ENCODE data around the gene MEDAG.

Gene MEDAG

DNA sequence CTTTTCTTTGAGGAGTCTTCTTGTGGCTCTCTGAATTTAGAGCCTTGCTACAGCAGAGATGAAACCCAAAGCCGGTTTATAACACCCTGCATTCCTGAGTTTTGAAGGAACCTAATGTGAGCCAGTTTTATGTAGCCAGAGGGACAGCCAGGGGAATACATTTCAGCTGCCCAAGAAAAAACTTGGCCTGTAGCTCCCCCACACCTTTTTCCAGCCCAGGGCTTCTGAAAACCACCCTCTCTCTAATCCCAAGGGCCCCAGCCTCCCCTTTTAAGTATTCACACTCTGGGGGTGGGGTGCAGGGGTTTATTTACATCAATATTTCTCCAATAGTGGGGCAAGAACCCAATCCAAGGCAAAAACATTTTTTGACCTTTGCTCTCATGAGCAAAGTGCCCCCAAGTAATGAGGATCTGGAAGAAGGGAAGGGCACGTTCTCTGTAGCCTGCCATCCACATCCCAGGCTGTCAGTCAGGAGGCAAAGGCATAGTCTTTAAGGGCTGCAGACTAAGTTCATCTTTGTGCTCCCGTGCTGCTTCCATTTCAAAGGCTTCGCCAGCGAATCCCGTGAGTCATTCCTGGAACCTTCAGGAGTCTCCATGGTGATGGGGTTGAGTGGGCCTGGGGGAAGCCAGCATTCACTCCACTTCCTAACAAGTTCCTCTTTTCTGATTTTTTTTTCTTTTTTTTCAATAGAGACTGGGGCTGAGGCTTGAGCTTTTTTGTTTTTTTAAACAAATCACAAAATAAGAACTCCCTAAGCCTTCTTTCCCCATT lies 33.2 kb upstream of the MEDAG start:
- Histone ChIP-seq H3K9ac (ENCODE audit: low read depth in 1 of 2, low read length in 2 of 2) (no peak overlapping the region), H3K9me3 (ENCODE audit: control insufficient read depth in 1 of 2, low read length in 2 of 2) (no peaks in the 10 kb centered on the region), H3K27me3 (ENCODE audit: control insufficient read depth in 1 of 2, insufficient read depth in 2 of 2, low read length in 2 of 2) (no peaks in the 10 kb centered on the region), H3K36me3 (ENCODE audit: control insufficient read depth in 1 of 2, insufficient read depth in 2 of 2, low read length in 2 of 2) (no peaks in the 10 kb centered on the region), H3K27ac (ENCODE audit: low read depth, low read length) (no peak overlapping the region), H3K4me3 (ENCODE audit: low read depth in 1 of 2, low read length in 2 of 2) (no peak overlapping the region), H3K4me1 (ENCODE audit: control insufficient read depth in 1 of 2, insufficient read depth in 2 of 2, low read length in 2 of 2) (peaks cover 3 to 4% of the 10 kb centered on the region in 2 donors)

DNA sequence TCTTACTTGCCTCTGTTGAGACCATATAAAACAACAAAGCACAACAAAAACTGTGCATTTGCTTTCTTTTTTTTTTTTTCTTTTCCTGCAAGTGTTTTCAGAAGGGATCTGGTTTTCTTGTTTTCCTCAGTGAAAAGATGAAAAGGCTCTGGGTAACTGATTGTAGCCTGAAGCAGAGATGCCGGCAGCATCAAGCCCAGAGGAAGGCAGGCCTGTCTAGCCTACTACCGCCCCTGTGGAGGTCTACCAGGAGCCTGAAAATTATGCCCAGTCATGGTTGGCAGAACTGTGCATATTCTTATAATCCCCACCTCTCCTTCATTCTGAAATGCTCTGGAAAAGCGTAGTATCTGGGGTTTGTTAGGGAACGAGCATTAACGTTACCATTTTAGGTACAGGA lies 32.6 kb upstream of the MEDAG start:
- Histone ChIP-seq H3K36me3 (ENCODE audit: control insufficient read depth in 1 of 2, insufficient read depth in 2 of 2, low read length in 2 of 2) (no peaks in the 10 kb centered on the region), H3K27me3 (ENCODE audit: control insufficient read depth in 1 of 2, insufficient read depth in 2 of 2, low read length in 2 of 2) (no peaks in the 10 kb centered on the region), H3K9ac (ENCODE audit: low read depth in 1 of 2, low read length in 2 of 2) (no peak overlapping the region), H3K4me3 (ENCODE audit: low read depth in 1 of 2, low read length in 2 of 2) (no peak overlapping the region), H3K9me3 (ENCODE audit: control insufficient read depth in 1 of 2, low read length in 2 of 2) (no peaks in the 10 kb centered on the region), H3K4me1 (ENCODE audit: control insufficient read depth in 1 of 2, insufficient read depth in 2 of 2, low read length in 2 of 2) (peaks cover 3 to 4% of the 10 kb centered on the region in 2 donors), H3K27ac (ENCODE audit: low read depth, low read length) (no peak overlapping the region)

DNA sequence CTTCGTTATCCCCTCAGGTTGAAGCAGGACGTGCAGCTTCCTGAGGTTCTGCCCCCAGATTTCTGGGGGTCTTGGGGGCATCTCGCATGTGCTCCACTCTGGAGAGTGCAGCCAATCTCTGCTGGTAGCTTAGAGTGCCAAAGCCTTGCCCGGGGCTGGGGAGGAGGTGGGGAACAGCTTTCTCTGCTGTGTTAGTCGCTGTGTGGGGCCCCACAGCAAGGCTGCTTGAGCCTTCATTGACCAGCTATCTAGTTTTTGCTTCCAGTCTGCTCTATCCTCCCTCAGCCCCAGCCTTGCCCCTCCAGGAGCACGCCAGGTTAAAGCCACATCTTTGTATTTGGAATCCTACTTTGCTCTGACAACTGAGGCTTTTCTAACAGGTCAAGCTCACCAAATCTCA lies 32.0 kb upstream of the MEDAG start:
- Histone ChIP-seq H3K4me1 (ENCODE audit: control insufficient read depth in 1 of 2, insufficient read depth in 2 of 2, low read length in 2 of 2) (peaks cover 3 to 4% of the 10 kb centered on the region in 2 donors), H3K36me3 (ENCODE audit: control insufficient read depth in 1 of 2, insufficient read depth in 2 of 2, low read length in 2 of 2) (no peaks in the 10 kb centered on the region)

DNA sequence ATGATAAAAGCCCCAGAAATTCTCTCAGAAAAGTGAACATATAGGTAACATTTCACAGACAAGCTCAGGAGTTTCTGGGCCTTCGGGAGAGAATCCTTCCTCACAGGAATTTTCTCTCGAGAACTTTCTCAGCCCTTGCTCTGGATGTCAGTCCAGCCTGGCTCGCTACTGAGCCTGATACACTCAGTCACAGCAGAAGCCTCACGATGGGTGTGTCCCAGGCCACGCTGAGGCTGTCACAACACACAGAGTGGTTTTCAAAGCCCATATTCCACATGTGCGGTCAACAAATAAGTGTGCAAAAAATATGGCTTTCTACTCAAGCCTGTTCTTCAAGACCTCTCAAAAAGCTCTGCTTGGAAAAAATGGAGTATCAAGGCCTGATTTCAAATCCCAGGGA lies 31.5 kb upstream of the MEDAG start:
- Histone ChIP-seq H3K36me3 (ENCODE audit: control insufficient read depth in 1 of 2, insufficient read depth in 2 of 2, low read length in 2 of 2) (no peaks in the 10 kb centered on the region), H3K27ac (ENCODE audit: low read depth, low read length) (no peak overlapping the region)

More for the DNA sequence above, 32.0 kb upstream of the MEDAG start:
- H3K27me3 ChIP-seq (ENCODE audit: control insufficient read depth in 1 of 2, insufficient read depth in 2 of 2, low read length in 2 of 2): no peaks in the 10 kb centered on the region
- no peak overlapping the region for H3K27ac ChIP-seq (ENCODE audit: low read depth, low read length)
- no peak overlapping the region for H3K4me3 ChIP-seq (ENCODE audit: low read depth in 1 of 2, low read length in 2 of 2)
- H3K9ac ChIP-seq (ENCODE audit: low read depth in 1 of 2, low read length in 2 of 2): no peak overlapping the region
- no peaks in the 10 kb centered on the region for H3K9me3 ChIP-seq (ENCODE audit: control insufficient read depth in 1 of 2, low read length in 2 of 2)

DNA sequence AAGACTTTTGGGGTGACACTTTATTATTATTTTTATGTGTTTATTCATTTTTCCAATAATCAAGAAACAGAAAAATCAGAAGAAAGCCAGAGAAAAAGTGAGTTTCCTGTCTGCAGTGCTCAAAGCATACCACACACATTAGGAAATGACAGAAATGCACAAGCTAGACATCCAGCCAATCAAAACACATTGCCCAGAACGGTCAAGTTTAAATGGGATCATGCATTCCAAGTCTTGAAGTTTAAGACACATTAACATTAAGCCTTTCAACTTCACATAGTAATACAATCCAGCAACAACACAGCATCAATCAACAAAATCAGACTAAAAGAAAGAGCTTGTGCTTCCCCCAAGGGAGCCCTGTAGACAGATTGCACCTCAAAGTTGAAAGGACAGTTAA lies 28.7 kb upstream of the MEDAG start:
- Histone ChIP-seq H3K4me1 (ENCODE audit: control insufficient read depth in 1 of 2, insufficient read depth in 2 of 2, low read length in 2 of 2) (peaks cover 0 to 7% of the 10 kb centered on the region in 2 donors), H3K9me3 (ENCODE audit: control insufficient read depth in 1 of 2, low read length in 2 of 2) (no peaks in the 10 kb centered on the region), H3K9ac (ENCODE audit: low read depth in 1 of 2, low read length in 2 of 2) (no peak overlapping the region), H3K36me3 (ENCODE audit: control insufficient read depth in 1 of 2, insufficient read depth in 2 of 2, low read length in 2 of 2) (no peaks in the 10 kb centered on the region), H3K4me3 (ENCODE audit: low read depth in 1 of 2, low read length in 2 of 2) (no peak overlapping the region), H3K27ac (ENCODE audit: low read depth, low read length) (no peak overlapping the region), H3K27me3 (ENCODE audit: control insufficient read depth in 1 of 2, insufficient read depth in 2 of 2, low read length in 2 of 2) (peaks cover 0 to 3% of the 10 kb centered on the region in 2 donors)

More for the DNA sequence above, 31.5 kb upstream of the MEDAG start:
- H3K4me3 ChIP-seq (ENCODE audit: low read depth in 1 of 2, low read length in 2 of 2): no peak overlapping the region
- no peak overlapping the region for H3K9ac ChIP-seq (ENCODE audit: low read depth in 1 of 2, low read length in 2 of 2)
- no peaks in the 10 kb centered on the region for H3K9me3 ChIP-seq (ENCODE audit: control insufficient read depth in 1 of 2, low read length in 2 of 2)
- peaks cover 0 to 4% of the 10 kb centered on the region in 2 donors for H3K4me1 ChIP-seq (ENCODE audit: control insufficient read depth in 1 of 2, insufficient read depth in 2 of 2, low read length in 2 of 2)
- no peaks in the 10 kb centered on the region for H3K27me3 ChIP-seq (ENCODE audit: control insufficient read depth in 1 of 2, insufficient read depth in 2 of 2, low read length in 2 of 2)

DNA sequence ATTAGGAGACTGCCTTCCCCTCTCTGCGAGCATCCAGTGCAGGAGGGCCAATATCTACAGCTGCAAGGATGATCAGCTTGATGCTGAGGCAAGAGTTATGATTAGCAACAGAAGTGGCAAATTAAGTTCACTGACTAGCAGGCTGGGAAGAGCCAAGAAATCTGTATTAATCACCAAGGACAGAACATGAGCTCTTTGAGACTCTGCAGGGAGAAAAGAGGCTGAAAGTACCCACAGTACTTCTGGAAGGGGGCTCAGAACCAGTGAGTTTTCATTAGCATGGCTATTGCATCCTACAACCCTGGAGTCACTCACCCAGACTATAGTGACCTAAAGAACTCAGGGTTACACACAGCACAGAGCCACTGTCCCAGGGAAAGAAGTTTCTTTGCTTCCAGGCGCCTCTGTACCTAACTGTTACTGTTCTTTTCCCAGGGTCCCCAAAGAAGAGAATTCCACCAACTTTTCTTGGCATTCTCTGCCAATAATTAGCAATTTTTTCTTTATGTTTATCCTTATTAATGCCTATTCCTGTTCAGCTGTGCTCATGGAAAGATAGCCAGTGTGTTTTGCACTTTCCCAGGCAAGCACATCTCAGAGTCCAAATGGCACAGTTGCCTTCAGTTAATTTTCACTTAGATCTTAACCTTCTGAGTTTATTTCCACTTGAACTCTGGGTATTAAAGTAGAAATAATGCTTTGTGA lies 25.8 kb upstream of the MEDAG start:
- Histone ChIP-seq H3K9me3 (ENCODE audit: control insufficient read depth in 1 of 2, low read length in 2 of 2) (no peaks in the 10 kb centered on the region), H3K4me3 (ENCODE audit: low read depth in 1 of 2, low read length in 2 of 2) (no peak overlapping the region), H3K27me3 (ENCODE audit: control insufficient read depth in 1 of 2, insufficient read depth in 2 of 2, low read length in 2 of 2) (peaks cover 0 to 3% of the 10 kb centered on the region in 2 donors), H3K9ac (ENCODE audit: low read depth in 1 of 2, low read length in 2 of 2) (no peak overlapping the region), H3K36me3 (ENCODE audit: control insufficient read depth in 1 of 2, insufficient read depth in 2 of 2, low read length in 2 of 2) (no peaks in the 10 kb centered on the region), H3K27ac (ENCODE audit: low read depth, low read length) (no peak overlapping the region), H3K4me1 (ENCODE audit: control insufficient read depth in 1 of 2, insufficient read depth in 2 of 2, low read length in 2 of 2) (peaks cover 0 to 3% of the 10 kb centered on the region in 2 donors)

DNA sequence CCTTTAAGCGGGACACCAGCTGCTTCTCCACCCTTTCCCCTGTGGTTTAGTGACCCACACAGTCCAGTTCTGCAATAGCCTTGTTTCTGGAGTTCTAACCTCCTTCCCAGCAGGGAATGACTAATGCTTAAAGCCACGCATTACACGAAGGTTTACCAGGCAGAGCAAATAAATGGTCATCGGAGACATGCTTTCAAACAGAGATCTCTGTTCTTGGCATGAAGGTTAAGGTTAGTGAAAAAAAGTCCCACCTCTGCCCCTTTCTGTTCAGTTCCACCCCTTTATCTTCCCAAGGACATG lies 25.3 kb upstream of the MEDAG start:
- Histone ChIP-seq H3K9ac (ENCODE audit: low read depth in 1 of 2, low read length in 2 of 2) (no peak overlapping the region), H3K36me3 (ENCODE audit: control insufficient read depth in 1 of 2, insufficient read depth in 2 of 2, low read length in 2 of 2) (no peaks in the 10 kb centered on the region), H3K4me1 (ENCODE audit: control insufficient read depth in 1 of 2, insufficient read depth in 2 of 2, low read length in 2 of 2) (peaks cover 0 to 3% of the 10 kb centered on the region in 2 donors), H3K9me3 (ENCODE audit: control insufficient read depth in 1 of 2, low read length in 2 of 2) (no peaks in the 10 kb centered on the region), H3K27ac (ENCODE audit: low read depth, low read length) (no peak overlapping the region), H3K4me3 (ENCODE audit: low read depth in 1 of 2, low read length in 2 of 2) (no peak overlapping the region), H3K27me3 (ENCODE audit: control insufficient read depth in 1 of 2, insufficient read depth in 2 of 2, low read length in 2 of 2) (peaks cover 0 to 3% of the 10 kb centered on the region in 2 donors)

DNA sequence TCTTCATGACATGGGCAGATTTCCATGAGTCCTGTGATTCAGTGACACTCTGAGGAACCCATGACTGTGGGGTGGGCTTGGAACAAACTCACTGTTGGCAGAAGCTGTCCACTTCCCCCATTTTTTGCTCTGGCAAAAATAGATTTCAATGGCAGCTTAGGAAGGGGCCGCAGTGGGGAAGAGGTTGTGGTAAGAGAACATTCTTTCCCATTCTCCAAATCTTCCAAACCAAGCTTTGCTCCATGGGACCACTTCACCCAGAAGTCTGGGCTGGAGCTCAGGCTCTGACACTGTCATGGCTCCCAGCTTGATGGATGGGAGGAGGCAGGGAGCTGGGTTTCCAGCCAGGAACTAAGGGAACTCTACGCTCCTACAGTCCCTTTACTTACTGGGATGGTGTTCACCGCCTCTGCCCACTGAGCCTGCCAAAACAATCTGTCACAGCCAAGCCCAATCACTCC lies 24.9 kb upstream of the MEDAG start:
- H3K36me3 ChIP-seq (ENCODE audit: control insufficient read depth in 1 of 2, insufficient read depth in 2 of 2, low read length in 2 of 2): no peaks in the 10 kb centered on the region
- no peak overlapping the region for H3K27ac ChIP-seq (ENCODE audit: low read depth, low read length)
- H3K9ac ChIP-seq (ENCODE audit: low read depth in 1 of 2, low read length in 2 of 2): no peak overlapping the region
- peaks cover 0 to 3% of the 10 kb centered on the region in 2 donors for H3K4me1 ChIP-seq (ENCODE audit: control insufficient read depth in 1 of 2, insufficient read depth in 2 of 2, low read length in 2 of 2)
- H3K27me3 ChIP-seq (ENCODE audit: control insufficient read depth in 1 of 2, insufficient read depth in 2 of 2, low read length in 2 of 2): peaks cover 0 to 3% of the 10 kb centered on the region in 2 donors
- no peak overlapping the region for H3K4me3 ChIP-seq (ENCODE audit: low read depth in 1 of 2, low read length in 2 of 2)
- H3K9me3 ChIP-seq (ENCODE audit: control insufficient read depth in 1 of 2, low read length in 2 of 2): no peaks in the 10 kb centered on the region

DNA sequence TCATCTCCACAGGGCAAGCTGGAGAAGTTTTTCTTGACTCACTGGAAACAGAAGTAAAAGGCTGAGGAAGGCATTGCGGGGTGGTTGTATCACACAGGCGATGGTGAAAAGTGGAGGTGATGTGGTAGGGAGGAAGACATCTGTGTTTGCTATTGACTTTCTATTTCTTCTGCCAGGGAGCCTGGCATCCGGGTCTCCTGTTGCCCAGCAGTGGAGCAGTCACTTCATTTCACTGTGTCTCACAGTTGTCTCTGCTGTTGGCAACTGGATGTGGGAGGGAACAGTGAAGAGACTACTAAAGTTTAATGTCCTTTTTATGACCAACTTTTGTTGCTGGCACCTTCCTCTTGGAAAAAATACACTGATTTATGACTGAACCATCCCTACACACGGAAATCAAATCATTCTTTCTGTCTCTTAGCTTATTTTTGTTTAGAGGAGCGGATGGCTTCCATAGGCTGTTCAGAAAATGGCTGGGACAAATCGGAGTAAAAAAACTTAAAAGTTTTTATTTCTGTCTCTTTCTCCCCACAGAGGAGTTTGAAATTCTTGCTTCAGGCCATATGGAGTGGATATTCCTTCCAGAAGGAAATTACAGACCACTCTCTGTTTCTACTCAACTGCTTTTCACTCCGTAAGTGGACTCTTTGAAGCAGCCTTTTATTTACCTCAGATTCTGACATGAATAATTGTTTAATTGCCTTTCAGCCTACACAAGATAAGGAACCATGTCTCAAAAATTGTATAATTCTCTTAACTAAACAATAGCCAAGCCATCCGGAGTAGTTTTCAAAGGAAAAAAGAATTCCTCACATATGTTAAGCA lies 23.8 kb upstream of the MEDAG start:
- Histone ChIP-seq H3K9me3 (ENCODE audit: control insufficient read depth in 1 of 2, low read length in 2 of 2) (no peaks in the 10 kb centered on the region), H3K27me3 (ENCODE audit: control insufficient read depth in 1 of 2, insufficient read depth in 2 of 2, low read length in 2 of 2) (peaks cover 0 to 3% of the 10 kb centered on the region in 2 donors), H3K4me1 (ENCODE audit: control insufficient read depth in 1 of 2, insufficient read depth in 2 of 2, low read length in 2 of 2) (peaks cover 0 to 3% of the 10 kb centered on the region in 2 donors), H3K36me3 (ENCODE audit: control insufficient read depth in 1 of 2, insufficient read depth in 2 of 2, low read length in 2 of 2) (no peaks in the 10 kb centered on the region), H3K27ac (ENCODE audit: low read depth, low read length) (no peak overlapping the region), H3K9ac (ENCODE audit: low read depth in 1 of 2, low read length in 2 of 2) (no peak overlapping the region), H3K4me3 (ENCODE audit: low read depth in 1 of 2, low read length in 2 of 2) (no peak overlapping the region)
